Stimulated activated CD4-positive, alpha-beta T cell treated with anti-CD3 and anti-CD28 coated beads, TNF-alpha, amount 100 ng/mL, for 48 hours (primary cell): ENCODE measurements around the gene CDADC1.
A peak's percentile ranks its signal among the peaks of the same experiment; 100 is the strongest.

Experiments
- DNase-seq, 3 donors: peaks; one replicate each; pipeline ENCODE4 v3.0.0-alpha.2; 2020; ENCODE audit warnings: low read depth in 3 of 3

CDADC1 gene

GRCh38 chr13:49295244-49295643, 47.5 kb downstream of the CDADC1 start:
- DNase-seq: no peak

GRCh38 chr13:49296659-49297058, 48.9 kb downstream of the CDADC1 start:
- DNase-seq: no peak

- no peak for DNase-seq
Measured at GRCh38 chr13:49297338-49297737, 49.6 kb downstream of the CDADC1 start.

GRCh38 chr13:49298416-49298815, 50.7 kb downstream of the CDADC1 start:
- DNase-seq: no peak

GRCh38 chr13:49298903-49299605, 51.3 kb downstream of the CDADC1 start:
- DNase-seq: no peak

- DNase-seq: no peak
Measured at GRCh38 chr13:49300276-49300675, 52.6 kb downstream of the CDADC1 start.

GRCh38 chr13:49300739-49301589, 53.2 kb downstream of the CDADC1 start:
- DNase-seq: peak; percentile 23 to 41 (median 31)

- DNase-seq: no peak
Measured at GRCh38 chr13:49302222-49302621, 54.5 kb downstream of the CDADC1 start.

- no peak for DNase-seq
Measured at GRCh38 chr13:49302817-49303216, 55.1 kb downstream of the CDADC1 start.

- DNase-seq: no peak
Measured at GRCh38 chr13:49303533-49304252, 56.0 kb downstream of the CDADC1 start.

GRCh38 chr13:49304356-49304755, 56.6 kb downstream of the CDADC1 start:
- no peak for DNase-seq

GRCh38 chr13:49304763-49305700, 57.3 kb downstream of the CDADC1 start:
- no peak for DNase-seq

- DNase-seq: no peak
Measured at GRCh38 chr13:49305792-49306425, 58.2 kb downstream of the CDADC1 start.

- DNase-seq: no peak
Measured at GRCh38 chr13:49307365-49307764, 59.6 kb downstream of the CDADC1 start.

- DNase-seq: no peak
Measured at GRCh38 chr13:49308097-49308875, 60.6 kb downstream of the CDADC1 start.

- no peak for DNase-seq
Measured at GRCh38 chr13:49308921-49309408, 61.2 kb downstream of the CDADC1 start.

GRCh38 chr13:49310251-49310650, 62.5 kb downstream of the CDADC1 start:
- DNase-seq: no peak

- no peak for DNase-seq
Measured at GRCh38 chr13:49311816-49312215, 64.1 kb downstream of the CDADC1 start.

- no peak for DNase-seq
Measured at GRCh38 chr13:49314344-49314882, 66.7 kb downstream of the CDADC1 start.
